ENCODE results near the gene CFAP46.

The CFAP46 gene

DNA sequence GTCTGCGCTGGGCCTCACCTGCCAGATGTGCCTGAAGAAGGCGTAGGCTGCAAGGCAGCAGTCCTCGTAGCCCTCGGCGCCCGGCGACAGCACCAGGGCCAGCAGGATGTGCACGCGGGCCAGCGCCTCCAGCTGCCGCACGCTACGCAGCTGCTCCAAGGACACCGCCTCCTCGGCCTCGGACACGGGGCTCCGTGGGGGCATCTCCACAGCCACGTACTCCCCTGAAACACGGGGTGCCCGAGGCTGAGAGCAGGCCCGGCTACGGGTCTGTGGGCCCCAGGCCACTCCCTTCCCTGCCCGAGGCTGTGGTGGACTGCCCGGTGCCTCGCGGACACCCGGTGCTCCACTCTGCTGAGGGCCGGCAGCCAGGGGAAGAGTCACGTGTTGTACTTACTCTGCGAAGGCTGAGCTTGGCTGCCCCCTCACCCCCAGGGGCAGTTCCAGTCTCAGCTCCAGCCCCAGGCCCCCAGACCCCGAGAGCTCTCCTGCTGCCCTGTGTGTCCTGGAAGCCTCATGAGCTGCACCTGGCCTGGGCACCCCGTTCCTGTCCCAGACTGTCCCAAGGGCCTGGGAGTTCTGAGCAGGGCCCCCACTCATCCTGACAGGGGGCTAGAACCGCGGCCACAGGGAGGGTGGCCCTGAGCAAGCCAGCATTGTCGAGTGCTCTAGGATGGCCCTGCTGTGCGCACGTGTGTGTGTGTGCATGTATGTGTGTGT lies 62.8 kb downstream of the CFAP46 start:
- no peak for DNase-seq

DNA sequence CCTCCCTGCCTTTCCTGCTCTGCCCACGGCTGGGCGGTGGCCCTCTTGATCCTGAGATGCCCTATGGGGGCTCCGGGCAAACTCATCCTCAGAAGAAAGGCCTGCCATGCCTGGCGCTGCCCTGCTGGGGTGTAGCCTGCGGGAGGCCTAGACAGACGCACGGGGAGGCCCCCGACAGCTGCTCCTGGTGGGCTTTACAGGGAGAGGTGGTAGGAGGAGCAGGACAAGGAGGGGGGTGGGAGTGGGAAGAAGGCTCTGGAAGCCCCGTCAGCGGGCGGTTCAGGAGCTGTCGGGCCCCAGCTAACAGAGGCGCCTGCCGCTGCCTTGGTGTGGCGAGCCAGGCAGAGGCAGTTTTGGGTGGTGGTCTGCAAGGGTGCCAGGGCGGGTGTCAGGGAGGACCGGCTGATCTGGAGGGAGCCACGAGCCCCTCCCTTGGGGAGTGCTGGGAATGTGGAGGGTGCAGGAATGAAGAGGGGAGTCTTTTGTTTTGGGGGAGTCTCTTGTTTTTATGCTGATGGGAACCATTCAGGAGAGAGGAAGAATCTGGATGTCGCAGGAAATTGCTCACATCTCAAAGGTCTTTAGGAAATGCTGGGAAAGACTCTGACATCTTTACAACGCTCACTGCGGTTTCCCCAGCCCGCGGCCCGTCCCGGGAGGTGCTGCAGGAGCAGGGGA lies 63.5 kb downstream of the CFAP46 start:
- no peak for DNase-seq

DNA sequence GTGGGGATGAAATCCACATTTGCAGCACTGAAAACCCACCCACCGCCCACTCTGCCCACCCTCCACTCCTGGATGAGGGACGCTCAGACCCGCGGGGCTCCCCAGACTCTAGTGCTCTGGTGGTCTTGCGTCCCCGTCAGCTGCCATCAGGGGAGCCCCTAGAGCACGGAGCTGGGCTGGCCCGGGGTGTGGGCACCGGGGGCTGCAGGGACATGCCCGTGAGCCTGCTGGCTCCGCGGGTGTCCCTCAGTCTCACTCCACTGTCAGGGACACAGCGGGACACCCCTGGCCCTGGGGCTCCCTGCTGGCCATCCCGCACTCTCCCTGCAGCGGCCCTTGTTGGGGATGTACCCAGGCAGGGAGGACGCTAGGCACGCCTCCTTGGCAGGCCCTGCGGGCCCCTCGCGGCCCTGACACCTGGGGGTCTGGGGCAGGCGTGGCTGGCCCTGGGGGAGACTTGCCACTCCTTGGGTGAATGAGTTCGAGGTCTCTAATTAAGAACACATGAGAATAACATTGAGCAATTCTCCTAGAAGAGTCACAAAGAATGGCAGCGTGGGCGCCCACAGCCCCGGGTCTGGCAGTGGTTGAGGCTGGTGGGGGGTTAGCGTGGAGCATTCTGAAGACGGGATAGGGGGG lies 64.2 kb downstream of the CFAP46 start:
- DNase-seq = no peak

DNA sequence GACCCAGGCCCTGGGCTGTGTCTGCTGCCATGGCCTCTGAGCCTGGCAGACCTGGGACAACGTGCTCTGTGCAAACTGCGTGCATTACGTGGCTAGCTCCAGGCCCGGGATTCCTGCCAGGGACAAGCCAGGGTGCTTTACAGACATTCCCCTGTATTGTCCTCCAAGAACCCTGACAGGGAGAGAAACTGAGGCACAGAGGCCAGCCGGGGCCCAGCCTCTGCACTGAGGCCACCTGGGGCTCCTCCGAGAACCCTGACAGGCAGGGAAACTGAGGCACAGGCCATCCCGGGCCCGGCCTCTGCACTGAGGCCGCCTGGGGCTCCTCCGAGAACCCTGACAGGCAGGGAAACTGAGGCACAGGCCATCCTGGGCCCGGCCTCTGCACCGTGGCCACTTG lies 64.9 kb downstream of the CFAP46 start:
- DNase-seq = no peak

DNA sequence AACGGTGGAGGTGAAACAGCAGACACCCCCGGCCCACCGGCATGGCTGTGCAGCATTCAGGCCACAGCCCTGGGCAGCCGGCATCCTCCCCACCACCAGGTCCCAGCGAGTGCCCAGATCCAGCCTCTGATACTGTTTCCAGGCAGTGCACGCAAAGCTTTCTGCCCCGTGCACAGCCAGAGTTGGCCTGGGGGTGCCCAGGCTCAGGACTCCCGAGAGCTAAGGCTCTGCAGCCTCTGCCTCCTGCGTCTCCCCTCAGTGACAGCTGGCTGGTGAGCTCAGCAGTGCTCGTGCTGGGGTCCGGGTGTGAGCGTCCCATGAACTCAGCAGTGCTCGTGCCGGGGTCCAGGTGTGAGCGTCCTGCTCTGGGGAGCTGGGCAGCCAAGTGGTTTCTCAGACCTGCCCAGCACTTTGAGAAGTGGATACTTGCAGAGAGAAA lies 65.4 kb downstream of the CFAP46 start:
- no peak for DNase-seq

DNA sequence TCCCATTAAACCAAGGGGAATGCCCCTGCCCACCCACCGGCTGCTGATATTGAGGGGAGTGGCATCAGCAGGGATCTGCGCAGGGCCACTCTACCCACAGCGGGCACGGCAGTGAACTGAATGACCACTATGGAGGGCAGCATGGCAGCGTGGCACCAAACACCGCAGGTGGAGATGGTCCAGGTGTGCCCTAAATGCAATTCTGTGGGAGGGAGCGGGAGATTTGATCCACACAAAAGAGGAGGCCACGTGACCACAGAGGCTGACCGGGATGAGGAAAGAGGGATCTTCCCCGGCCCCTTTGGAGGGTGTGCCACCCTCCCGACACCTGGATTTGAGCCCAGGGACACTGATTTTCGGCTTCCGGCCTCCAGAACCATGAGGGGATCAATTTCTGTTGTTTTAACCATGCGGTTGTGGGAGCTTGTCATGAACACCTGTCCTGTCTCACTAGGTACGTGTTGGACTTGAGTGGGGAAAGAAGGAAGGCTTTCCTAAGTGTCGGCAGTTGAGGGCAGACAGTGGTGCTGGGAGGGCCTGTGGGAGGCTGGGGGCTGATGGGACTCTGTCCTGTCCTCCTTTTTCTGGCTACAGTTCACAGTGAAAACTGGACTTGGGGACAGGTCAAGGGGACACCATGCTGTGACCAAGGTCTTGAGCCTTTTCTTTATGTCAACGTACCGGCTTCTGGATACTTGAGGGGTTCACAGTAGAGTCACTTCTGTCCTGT lies 66.1 kb downstream of the CFAP46 start:
- DNase-seq = no peak

DNA sequence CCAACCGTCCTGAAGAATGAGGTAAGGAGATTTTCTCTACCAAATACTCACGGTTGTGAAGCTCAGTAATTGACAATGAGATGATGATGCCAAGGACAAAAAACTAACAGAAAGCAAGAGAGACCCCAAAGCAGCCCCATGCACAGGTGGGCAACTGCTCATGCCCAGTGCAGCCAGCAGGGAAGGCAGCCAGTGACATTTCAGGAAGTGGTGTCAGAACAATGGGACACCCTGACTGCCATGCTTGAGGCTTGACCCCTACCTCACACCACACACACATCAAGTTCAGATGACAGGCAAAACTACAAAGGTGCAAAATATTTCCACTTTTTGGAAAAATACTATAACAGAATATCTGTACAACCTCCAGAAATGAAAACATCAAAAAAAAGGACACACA lies 66.9 kb downstream of the CFAP46 start:
- no peak for DNase-seq

DNA sequence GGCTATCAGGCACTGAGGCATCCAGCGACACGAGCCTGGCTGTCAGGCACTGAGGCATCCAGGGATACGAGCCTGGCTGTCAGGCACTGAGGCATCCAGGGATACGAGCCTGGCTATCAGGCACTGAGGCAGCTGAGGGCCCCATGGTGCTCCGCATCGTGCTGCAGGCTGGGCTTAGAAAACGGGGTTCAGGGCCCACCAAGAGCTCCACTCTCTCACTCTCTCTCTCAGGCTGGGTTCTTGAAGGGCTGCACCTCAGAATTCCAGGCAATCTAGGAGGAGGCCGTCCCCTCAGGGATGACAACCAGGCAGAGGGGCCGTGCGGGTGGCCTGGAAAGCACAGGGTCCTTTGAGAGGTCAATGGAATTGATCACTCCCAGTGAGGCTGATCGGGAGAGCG lies 69.0 kb downstream of the CFAP46 start:
- DNase-seq = no peak

DNA sequence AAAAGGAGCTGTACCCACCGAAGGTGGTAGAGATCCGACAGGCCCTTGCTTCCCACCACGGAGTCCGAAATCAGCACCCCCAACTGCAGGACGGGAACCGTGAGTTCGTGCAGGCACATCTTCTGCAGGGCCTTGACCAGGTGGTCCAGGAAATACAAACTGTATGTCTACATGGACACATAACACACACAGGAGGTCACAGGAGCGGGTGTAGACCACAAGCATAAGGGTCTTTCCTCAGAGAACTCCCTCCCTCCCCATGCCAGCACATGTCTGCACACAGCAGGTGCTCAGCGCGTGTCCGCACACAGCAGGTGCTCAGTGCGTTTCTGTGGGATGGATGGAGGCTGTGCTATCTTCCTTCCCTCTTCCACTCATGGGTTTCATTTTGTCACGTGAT lies 69.7 kb downstream of the CFAP46 start:
- DNase-seq = no peak

DNA sequence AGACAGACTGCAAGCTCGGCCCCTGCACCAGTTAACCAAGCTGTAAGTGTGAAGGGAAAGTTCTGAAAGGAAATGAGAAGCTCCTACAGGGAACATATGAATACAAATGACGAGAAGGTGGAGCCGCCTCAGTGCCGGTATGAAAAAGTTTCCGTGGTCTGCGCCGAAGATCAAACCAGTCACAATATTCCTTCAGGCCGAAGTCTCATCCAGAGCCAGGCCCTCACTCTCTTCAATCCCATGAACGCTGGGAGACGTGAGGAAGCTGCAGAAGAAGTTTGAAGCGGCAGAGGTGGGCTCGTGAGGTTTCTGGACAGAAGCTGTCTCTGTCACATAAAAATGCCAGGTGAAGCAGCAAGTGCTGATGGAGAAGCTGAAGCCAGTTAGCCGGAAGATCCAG lies 71.9 kb downstream of the CFAP46 start:
- no peak for DNase-seq

DNA sequence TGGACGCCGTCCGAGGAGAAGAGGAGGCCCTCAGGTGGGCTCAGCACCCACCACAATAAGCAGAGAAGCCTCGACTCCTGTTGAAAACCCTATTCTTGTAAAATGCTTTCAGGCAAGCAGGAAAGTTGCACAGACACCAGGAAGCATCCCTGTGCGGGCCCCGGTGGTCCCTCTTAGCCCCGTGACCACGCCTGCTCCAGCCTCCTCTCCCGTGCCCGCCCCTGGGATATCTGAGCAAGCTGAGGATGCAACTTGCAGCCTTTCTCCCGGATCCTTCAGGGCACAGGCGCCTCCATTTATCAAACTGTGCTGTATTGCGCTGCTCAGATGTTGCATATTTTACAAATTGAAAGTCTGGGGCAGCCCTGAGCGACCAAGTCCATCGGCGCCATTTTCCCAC lies 72.7 kb downstream of the CFAP46 start:
- DNase-seq = no peak

DNA sequence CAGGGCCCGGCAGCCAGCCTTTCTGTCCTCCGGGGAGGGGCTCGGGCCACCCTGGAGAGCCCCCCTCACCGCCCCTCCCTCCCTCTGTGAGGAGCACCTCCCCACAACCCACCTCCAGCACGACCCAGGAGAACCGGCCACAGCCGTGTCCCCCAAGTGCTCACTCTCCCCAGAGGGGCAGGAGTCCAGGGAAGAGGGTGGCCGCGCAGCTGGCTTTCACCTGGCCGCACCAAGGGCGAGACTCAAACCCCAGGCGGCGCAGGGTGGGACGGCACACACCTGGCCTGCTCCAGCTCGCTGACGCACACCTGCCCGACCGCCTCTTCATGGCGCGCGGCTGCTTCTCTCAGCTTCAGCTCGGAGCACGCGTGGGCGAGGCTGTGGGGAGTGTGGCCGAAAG lies 73.4 kb downstream of the CFAP46 start:
- no peak for DNase-seq

DNA sequence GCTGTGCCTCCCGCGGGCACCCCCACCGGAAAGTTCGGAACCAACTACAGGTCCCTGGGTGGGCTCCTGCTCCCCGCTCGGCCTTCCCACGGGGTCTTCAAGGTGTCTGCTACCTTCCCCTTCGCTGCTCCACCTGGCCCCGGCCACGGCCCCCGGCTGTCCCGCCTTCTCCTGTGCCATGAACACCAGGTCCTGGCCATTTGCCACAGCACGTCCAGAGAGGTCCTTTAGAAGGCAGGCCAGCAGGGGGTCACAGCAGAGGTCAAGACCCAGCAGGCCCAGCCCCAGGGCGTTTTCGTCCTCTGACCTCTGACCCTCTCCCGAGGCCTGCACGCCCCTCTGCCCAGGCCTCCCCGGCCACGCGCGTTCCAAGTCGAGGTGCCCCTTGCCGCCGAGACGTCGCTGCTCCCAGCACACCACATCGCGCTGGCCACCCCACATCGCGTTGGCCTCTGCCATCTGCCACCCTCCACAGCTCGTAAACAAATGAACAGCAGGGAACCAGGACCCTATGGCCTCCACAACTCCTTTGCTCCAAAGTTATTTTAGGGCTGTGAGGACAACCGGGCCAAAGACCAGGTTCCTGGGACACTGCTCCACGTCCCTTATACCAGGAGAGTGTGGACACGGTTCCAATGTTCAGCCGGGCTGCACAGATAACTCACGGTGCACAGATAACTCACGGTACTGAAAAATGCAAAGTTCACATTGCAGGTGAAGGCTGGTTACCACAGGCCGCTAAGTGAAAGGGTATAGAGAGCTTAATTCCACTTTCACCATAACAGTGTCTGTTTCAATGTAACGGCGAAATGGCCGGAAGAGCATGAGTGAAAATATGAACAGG lies 74.3 kb downstream of the CFAP46 start:
- DNase-seq = no peak

DNA sequence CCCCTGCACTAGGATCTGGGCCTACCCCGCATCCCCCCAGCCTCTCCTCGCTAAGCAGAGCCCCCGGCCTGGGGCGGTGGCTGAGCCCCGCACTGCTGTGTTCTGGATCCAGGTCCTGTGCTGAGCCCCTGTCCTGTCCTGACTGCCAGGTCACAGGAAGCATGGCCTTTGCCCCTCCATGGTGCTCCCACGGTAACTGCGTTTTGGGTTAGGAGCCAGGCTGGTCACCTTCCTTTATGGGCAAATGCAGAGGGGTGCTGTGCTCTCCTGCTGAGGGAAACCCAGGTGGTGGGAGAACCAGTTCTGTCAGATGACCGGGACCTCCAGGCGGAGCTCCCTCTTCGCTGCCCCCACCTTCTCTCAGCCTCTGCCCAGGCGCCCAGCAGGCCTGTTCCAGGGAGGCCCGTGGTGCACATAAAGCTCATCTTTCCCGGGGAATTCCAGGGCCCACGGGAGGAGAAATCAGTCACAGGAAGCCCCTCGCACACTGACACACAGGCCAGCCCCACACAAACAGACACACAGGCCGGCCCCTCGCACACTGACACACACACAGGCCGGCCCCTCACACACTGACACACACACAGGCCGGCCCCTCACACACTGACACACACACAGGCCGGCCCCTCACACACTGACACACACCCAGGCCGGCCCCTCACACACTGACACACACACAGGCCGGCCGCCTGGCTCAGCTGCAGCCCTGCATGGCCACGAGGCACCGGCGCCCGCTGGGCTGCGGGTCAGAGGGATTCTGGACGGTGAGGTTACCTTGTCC lies 75.6 kb downstream of the CFAP46 start:
- DNase-seq = no peak

DNA sequence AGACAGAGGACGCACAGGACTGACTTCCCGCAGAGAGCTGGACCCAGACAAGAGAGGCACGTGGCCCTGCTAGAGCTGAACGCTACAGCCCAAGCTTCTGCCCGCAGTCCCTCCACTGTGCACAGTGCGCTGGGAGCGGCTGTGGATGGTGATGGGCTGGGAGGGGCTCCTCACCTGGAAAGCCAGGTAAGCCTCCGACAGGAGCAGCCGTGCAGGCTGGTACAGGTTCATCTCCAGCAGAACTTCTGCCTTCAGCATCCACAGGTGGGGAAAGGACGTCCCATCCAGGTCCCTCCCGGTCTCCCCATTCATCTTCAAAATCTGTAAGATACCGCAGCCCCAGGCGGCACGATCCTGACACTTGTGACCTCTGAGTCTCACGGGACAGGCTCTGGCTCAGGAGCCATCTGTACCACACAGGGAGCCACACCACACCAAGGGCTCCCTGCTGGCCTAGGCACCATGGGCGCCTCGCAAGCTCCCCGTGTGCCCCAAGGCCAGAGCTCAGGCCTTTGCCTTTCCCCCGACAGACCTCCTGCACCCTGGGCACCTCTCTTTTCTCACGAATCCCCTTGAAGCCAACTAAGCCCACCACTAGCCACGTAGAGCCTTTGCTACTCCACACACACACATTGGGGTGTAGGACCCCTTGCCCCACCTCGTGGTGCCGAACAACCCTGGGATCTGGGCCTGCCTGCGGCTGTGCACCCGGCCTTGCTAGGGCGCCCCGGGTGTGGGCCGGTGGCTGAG lies 76.3 kb downstream of the CFAP46 start:
- DNase-seq = no peak

DNA sequence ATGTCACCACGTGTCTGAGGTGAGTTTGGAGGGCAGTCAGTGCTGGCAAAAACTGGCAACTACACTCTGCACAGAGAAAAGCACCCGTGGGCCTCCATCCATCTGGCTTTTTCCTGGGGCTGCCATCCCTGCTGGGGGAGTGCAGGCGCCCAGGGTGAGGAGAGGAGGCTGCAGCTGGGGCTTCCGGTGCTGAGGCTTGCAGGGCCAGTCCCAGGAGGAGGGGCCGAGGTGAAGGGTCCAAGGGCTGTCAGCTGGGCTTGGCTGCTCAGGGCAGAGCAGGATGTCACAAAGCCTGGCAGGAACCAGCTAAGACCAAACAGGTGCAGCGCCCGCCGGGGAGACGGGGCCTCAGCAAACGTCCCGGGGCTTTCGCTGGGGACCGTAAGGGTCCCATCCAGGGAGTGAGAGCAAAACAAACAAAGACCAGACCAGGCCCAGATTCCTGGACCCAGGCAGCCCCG lies 77.2 kb downstream of the CFAP46 start:
- no peak for DNase-seq

DNA sequence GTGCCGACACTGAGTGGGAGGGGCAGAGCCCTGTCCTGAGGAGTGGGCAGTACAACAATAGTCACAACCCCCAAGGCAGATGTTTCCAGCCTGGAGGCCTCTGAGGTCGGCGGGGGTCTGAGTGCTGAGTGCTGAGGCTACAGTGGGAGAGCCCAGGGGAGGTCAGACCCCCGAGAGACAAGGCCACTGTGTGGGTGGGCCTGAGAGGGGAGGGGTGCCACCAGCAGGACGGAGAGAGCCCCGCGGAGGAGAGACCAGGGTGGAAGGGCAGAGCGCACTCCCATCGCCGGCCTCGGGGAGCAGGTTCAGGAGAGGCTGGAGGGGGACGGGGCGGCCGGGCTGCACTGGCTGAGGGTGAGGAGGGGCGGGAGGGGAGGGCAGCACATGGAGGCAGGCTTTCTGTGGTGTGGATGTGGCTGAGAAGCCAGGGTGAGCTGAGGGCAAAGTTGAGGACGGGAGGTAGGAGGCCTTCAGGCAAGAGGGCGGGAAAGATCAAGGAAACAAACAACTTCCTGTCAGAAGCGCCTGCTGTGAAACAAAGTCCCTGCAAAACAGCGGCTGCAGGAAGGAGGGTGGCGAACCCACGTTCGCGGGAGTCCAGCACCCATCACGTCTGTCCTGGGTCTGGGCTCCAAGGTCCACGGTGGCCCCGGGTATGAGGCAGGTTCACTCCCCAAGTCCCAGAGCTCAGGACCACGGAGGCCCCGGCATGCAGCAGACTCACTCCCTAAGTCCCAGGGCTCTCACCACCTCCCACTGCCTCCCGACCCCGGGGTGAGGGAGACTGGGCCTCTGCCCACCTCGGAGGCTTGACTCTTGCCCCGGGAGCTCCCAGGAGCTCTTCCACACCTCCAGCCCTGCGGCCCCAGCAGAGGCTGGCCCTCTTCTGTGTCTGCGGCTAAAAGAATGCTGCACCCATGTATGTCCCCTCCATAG lies 79.6 kb downstream of the CFAP46 start:
- DNase-seq = no peak

DNA sequence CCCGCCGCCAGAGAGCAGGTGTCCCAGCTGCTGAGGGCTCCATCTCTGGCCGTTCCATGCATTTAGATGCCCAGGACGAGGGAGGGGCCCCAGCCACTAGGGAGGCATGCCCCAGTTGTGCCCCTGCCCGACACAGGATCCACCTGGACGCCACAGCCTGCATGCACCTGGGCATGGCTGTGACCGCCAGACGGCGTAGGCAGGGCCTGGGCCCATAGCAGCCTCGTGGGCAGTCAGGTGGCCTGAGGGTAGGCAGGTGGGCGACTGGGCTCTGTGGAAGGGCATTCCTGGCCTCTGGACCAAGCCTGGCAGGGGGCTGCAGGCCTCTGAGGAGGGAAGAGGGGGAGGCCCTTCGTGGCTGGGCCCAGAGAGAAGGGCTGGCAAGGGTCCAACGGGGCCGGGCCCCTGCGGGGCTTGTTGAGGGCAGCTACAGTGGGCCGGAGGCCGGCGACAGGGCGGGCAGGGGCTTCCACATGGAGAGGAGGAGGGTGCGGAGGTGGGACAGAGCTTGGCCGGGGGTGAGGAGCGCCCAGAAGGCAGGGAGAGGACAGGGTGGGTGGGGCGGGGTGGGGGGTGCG lies 80.4 kb downstream of the CFAP46 start:
- DNase-seq = no peak

DNA sequence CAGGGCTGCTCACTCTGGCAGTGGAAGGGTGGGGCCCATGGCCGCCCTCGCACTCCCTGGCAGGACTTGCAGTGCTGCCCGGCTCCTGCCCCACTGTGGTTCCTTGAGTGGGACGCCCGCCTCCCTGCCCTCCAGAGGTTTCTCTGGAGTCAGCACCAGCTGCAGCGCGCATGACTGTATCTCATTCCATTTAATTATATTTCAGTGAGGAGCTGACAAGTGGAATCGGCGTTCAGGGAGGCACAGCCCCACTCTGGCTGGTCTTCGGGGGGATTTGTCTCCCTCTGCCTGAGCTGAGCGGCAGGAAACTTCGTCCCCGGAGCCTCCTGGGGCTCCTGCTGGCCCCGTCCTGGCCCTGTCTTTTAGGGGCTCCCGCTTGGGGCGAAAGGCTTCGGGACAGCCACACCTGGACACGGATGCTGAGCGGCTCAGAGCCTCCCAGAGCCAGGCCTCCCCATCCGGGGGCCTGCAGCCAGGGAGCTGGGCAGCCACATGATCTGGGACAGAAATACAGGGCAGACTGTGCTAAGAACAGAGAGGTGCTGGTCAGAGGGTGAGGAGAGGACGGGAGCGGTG lies 81.2 kb downstream of the CFAP46 start:
- DNase-seq = no peak

Measured in inflammatory macrophage treated with lipopolysaccharide for 4 hours (primary cell).